Measurements from ENCODE around the gene ANKRD17.

Gene ANKRD17

GRCh38 chr4:73223258-73223650 lies 35.3 kb downstream of the ANKRD17 start:
- TF ChIP-seq CTCF (IDR thresholded peaks at IDR 0.05; ENCODE audit: low read length) (no peak), EZH2 (optimal IDR thresholded peaks at IDR 0.05; ENCODE audit: low read depth, low read length) (no peak), EZH2phosphoT487 (IDR thresholded peaks at IDR 0.05; ENCODE audit: low read length) (no peak)
- peaks cover 27% of the 10 kb centered on the region for H3K4me1 ChIP-seq (ENCODE audit: low read length)
- no peaks in the 10 kb centered on the region for H3K27me3 ChIP-seq (replicated peaks; ENCODE audit: insufficient read depth, low read length)
- peaks cover 17% of the 10 kb centered on the region for H3F3A ChIP-seq (ENCODE audit: insufficient read depth, low read length)
- peaks cover 83% of the 10 kb centered on the region for H3K79me2 ChIP-seq (ENCODE audit: low read length)
- H3K4me2 ChIP-seq (ENCODE audit: low read depth, low read length): peak overlapping the region; percentile 71; the same call in 1 of the 2 replicates
- H3K36me3 ChIP-seq (replicated peaks; ENCODE audit: insufficient read depth, low read length): no peaks in the 10 kb centered on the region
- H3K27ac ChIP-seq (ENCODE audit: low read length): peak overlapping the region; percentile 76; the same call in 1 of the 2 replicates
- H3K4me3 ChIP-seq (ENCODE audit: low read length): peak overlapping the region; percentile 73; the same call in 1 of the 2 replicates
- no peak for DNase-seq
- H4K20me1 ChIP-seq (ENCODE audit: insufficient read depth, low read length): no peaks in the 10 kb centered on the region
- H3K9me3 ChIP-seq (replicated peaks; ENCODE audit: insufficient read depth, low read length): no peaks in the 10 kb centered on the region
- no peak overlapping the region for H2AFZ ChIP-seq (ENCODE audit: low read length)
- no peak overlapping the region for H3K9ac ChIP-seq (ENCODE audit: low read length)
- H3K9me2 ChIP-seq (replicated peaks; ENCODE audit: insufficient read depth, low read length): no peaks in the 10 kb centered on the region

GRCh38 chr4:73222466-73223257 lies 35.9 kb downstream of the ANKRD17 start:
- no peaks in the 10 kb centered on the region for H3K36me3 ChIP-seq (replicated peaks; ENCODE audit: insufficient read depth, low read length)
- no peaks in the 10 kb centered on the region for H3K27me3 ChIP-seq (replicated peaks; ENCODE audit: insufficient read depth, low read length)
- H3K27ac ChIP-seq (ENCODE audit: low read length): peak overlapping the region; percentile 76
- TF ChIP-seq EZH2 (optimal IDR thresholded peaks at IDR 0.05; ENCODE audit: low read depth, low read length) (no peak), CTCF (IDR thresholded peaks at IDR 0.05; ENCODE audit: low read length) (no peak), EZH2phosphoT487 (IDR thresholded peaks at IDR 0.05; ENCODE audit: low read length) (no peak)
- H3K4me3 ChIP-seq (ENCODE audit: low read length): peak overlapping the region; percentile 73
- peak overlapping the region; percentile 73 for H3K9ac ChIP-seq (ENCODE audit: low read length)
- H3K9me2 ChIP-seq (replicated peaks; ENCODE audit: insufficient read depth, low read length): no peaks in the 10 kb centered on the region
- peaks cover 17% of the 10 kb centered on the region for H3F3A ChIP-seq (ENCODE audit: insufficient read depth, low read length)
- H3K79me2 ChIP-seq (ENCODE audit: low read length): peaks cover 87% of the 10 kb centered on the region
- peak; percentile 93 for DNase-seq
- H3K4me1 ChIP-seq (ENCODE audit: low read length): peaks cover 27% of the 10 kb centered on the region
- H2AFZ ChIP-seq (ENCODE audit: low read length): peak overlapping the region; percentile 44; the same call in 1 of the 2 replicates
- no peaks in the 10 kb centered on the region for H4K20me1 ChIP-seq (ENCODE audit: insufficient read depth, low read length)
- peak overlapping the region; percentile 71 for H3K4me2 ChIP-seq (ENCODE audit: low read depth, low read length)
- no peaks in the 10 kb centered on the region for H3K9me3 ChIP-seq (replicated peaks; ENCODE audit: insufficient read depth, low read length)

GRCh38 chr4:73221734-73222133 lies 36.9 kb downstream of the ANKRD17 start:
- TF ChIP-seq EZH2 (optimal IDR thresholded peaks at IDR 0.05; ENCODE audit: low read depth, low read length): no peak
- TF ChIP-seq CTCF (IDR thresholded peaks at IDR 0.05; ENCODE audit: low read length): no peak
- no peak for TF ChIP-seq EZH2phosphoT487 (IDR thresholded peaks at IDR 0.05; ENCODE audit: low read length)
- Histone ChIP-seq H3K9me2 (replicated peaks; ENCODE audit: insufficient read depth, low read length) (no peaks in the 10 kb centered on the region), H3K36me3 (replicated peaks; ENCODE audit: insufficient read depth, low read length) (no peaks in the 10 kb centered on the region), H3K4me1 (ENCODE audit: low read length) (peaks cover 27% of the 10 kb centered on the region), H3K79me2 (ENCODE audit: low read length) (peaks cover 88% of the 10 kb centered on the region), H3K9ac (ENCODE audit: low read length) (no peak overlapping the region), H3K4me3 (ENCODE audit: low read length) (peak overlapping the region; percentile 73), H3K4me2 (ENCODE audit: low read depth, low read length) (peak overlapping the region; percentile 71), H2AFZ (ENCODE audit: low read length) (no peak overlapping the region), H3K27ac (ENCODE audit: low read length) (no peak overlapping the region), H3F3A (ENCODE audit: insufficient read depth, low read length) (peaks cover 17% of the 10 kb centered on the region), H3K27me3 (replicated peaks; ENCODE audit: insufficient read depth, low read length) (no peaks in the 10 kb centered on the region), H3K9me3 (replicated peaks; ENCODE audit: insufficient read depth, low read length) (no peaks in the 10 kb centered on the region), H4K20me1 (ENCODE audit: insufficient read depth, low read length) (0 out of 2 replicates have a peak, but pooled peaks cover 7% of the 10 kb centered on the region)
- DNase-seq: no peak

Data from MM.1S (cell line).